Muscle layer of duodenum (tissue), 2 donors: ENCODE results near the gene ODAM.
"Not testable (repeated sequence)": the region's sequence is repeated elsewhere in the genome, so short reads cannot be mapped to it uniquely, and the experiment has no call there.

ENCODE experiments used
- H3K27ac ChIP-seq: one replicate; pipeline ENCODE4 v1.7.0; 2013; ENCODE audit warnings: mild to moderate bottlenecking, low read length
- H3K27me3 ChIP-seq: one replicate; pipeline ENCODE4 v1.7.0; 2013; ENCODE audit warnings: low read depth, mild to moderate bottlenecking, control low read depth, low read length
- H3K36me3 ChIP-seq, 2 donors: one replicate each; pipeline ENCODE4 v1.7.0; 2013; ENCODE audit warnings: low read length in 2 of 2, control low read depth in 1 of 2, mild to moderate bottlenecking in 1 of 2; ENCODE audit not compliant: insufficient read depth in 2 of 2, control insufficient read depth in 1 of 2
- H3K4me1 ChIP-seq, 2 donors: one replicate each; pipeline ENCODE4 v1.7.0; 2013; ENCODE audit warnings: low read length in 2 of 2, mild to moderate bottlenecking in 2 of 2, control low read depth in 1 of 2, moderate library complexity in 1 of 2; ENCODE audit not compliant: insufficient read depth in 2 of 2, control insufficient read depth in 1 of 2
- H3K4me3 ChIP-seq, 2 donors: one replicate each; pipeline ENCODE4 v1.7.0; 2013; ENCODE audit warnings: low read length in 2 of 2, low read depth in 1 of 2, mild to moderate bottlenecking in 1 of 2
- H3K9me3 ChIP-seq, 2 donors: one replicate each; pipeline ENCODE4 v1.7.0; 2013; ENCODE audit warnings: low read length in 2 of 2, control low read depth in 1 of 2, mild to moderate bottlenecking in 1 of 2; ENCODE audit not compliant: control insufficient read depth in 1 of 2
- donor health status: healthy.

Gene ODAM

GRCh38 chr4:70183940-70184246, 11.6 kb upstream of the ODAM start:
- no peaks in the 10 kb centered on the region for H3K36me3 ChIP-seq
- H3K4me1 ChIP-seq, result no peaks in the 10 kb centered on the region
- H3K4me3 ChIP-seq, result no peak overlapping the region
- H3K27ac ChIP-seq, result no peak overlapping the region
- no peaks in the 10 kb centered on the region for H3K9me3 ChIP-seq
- H3K27me3 ChIP-seq, result no peaks in the 10 kb centered on the region

GRCh38 chr4:70187216-70187615, 8.3 kb upstream of the ODAM start:
- Histone ChIP-seq H3K27ac (no peak overlapping the region), H3K36me3 (no peaks in the 10 kb centered on the region), H3K4me1 (no peaks in the 10 kb centered on the region), H3K4me3 (no peak overlapping the region), H3K27me3 (no peaks in the 10 kb centered on the region), H3K9me3 (no peaks in the 10 kb centered on the region)

- Histone ChIP-seq H3K9me3 (no peaks in the 10 kb centered on the region), H3K27me3 (no peaks in the 10 kb centered on the region), H3K27ac (no peak overlapping the region), H3K4me1 (no peaks in the 10 kb centered on the region), H3K36me3 (no peaks in the 10 kb centered on the region), H3K4me3 (no peak overlapping the region)
Observed at GRCh38 chr4:70190579-70190978, 4.9 kb upstream of the ODAM start.

GRCh38 chr4:70191647-70192046, 3.9 kb upstream of the ODAM start:
- H3K9me3 ChIP-seq, result no peaks in the 10 kb centered on the region

GRCh38 chr4:70192895-70193294, 2.6 kb upstream of the ODAM start:
- Histone ChIP-seq H3K9me3 (no peaks in the 10 kb centered on the region), H3K27me3 (no peaks in the 10 kb centered on the region), H3K36me3 (no peaks in the 10 kb centered on the region), H3K27ac (no peak overlapping the region), H3K4me1 (no peaks in the 10 kb centered on the region), H3K4me3 (no peak overlapping the region)

More at GRCh38 chr4:70191647-70192046, 3.9 kb upstream of the ODAM start:
- H3K27me3 ChIP-seq, result no peaks in the 10 kb centered on the region
- H3K4me1 ChIP-seq, result no peaks in the 10 kb centered on the region
- H3K4me3 ChIP-seq, result no peak overlapping the region
- H3K36me3 ChIP-seq, result no peaks in the 10 kb centered on the region
- no peak overlapping the region for H3K27ac ChIP-seq

GRCh38 chr4:70196857-70197256, 1.3 kb downstream of the ODAM start:
- no peaks in the 10 kb centered on the region for H3K4me1 ChIP-seq
- H3K9me3 ChIP-seq, result no peaks in the 10 kb centered on the region
- H3K36me3 ChIP-seq, result no peaks in the 10 kb centered on the region
- H3K27ac ChIP-seq, result no peak overlapping the region
- H3K27me3 ChIP-seq, result no peaks in the 10 kb centered on the region
- H3K4me3 ChIP-seq, result no peak overlapping the region

- H3K27me3 ChIP-seq, result no peaks in the 10 kb centered on the region
- H3K27ac ChIP-seq, result no peak overlapping the region
- no peaks in the 10 kb centered on the region for H3K4me1 ChIP-seq
- no peak overlapping the region for H3K4me3 ChIP-seq
- no peaks in the 10 kb centered on the region for H3K36me3 ChIP-seq
- H3K9me3 ChIP-seq, result no peaks in the 10 kb centered on the region
Observed at GRCh38 chr4:70197842-70198241, 2.3 kb downstream of the ODAM start.

GRCh38 chr4:70203601-70204000, 8.1 kb downstream of the ODAM start:
- H3K4me1 ChIP-seq, result no peaks in the 10 kb centered on the region
- H3K4me3 ChIP-seq, result no peak overlapping the region
- H3K9me3 ChIP-seq, result no peaks in the 10 kb centered on the region
- H3K27me3 ChIP-seq, result no peaks in the 10 kb centered on the region
- no peaks in the 10 kb centered on the region for H3K36me3 ChIP-seq
- no peak overlapping the region for H3K27ac ChIP-seq

GRCh38 chr4:70212752-70213151, 17.2 kb downstream of the ODAM start:
- not testable (repeated sequence) for H3K36me3 ChIP-seq, H3K27ac ChIP-seq, H3K9me3 ChIP-seq, H3K4me3 ChIP-seq, H3K27me3 ChIP-seq, H3K4me1 ChIP-seq

- H3K36me3 ChIP-seq, H3K4me1 ChIP-seq, H3K27me3 ChIP-seq, H3K27ac ChIP-seq, H3K9me3 ChIP-seq, H3K4me3 ChIP-seq: not testable (repeated sequence)
Observed at GRCh38 chr4:70216109-70216508, 20.6 kb downstream of the ODAM start.

GRCh38 chr4:70216550-70216949, 21.0 kb downstream of the ODAM start:
- not testable (repeated sequence) for H3K27me3 ChIP-seq, H3K9me3 ChIP-seq, H3K4me3 ChIP-seq, H3K4me1 ChIP-seq, H3K27ac ChIP-seq, H3K36me3 ChIP-seq

- H3K36me3 ChIP-seq, H3K4me1 ChIP-seq, H3K9me3 ChIP-seq, H3K4me3 ChIP-seq, H3K27ac ChIP-seq, H3K27me3 ChIP-seq: not testable (repeated sequence)
Observed at GRCh38 chr4:70221389-70221788, 25.9 kb downstream of the ODAM start.
